NOMO-1 treated with dmso at 0.1 percent for 144 hours (cell line): Measurements from ENCODE around the gene PREB.
"Not testable (repeated sequence)": the region's sequence is repeated elsewhere in the genome, so short reads cannot be mapped to it uniquely, and the experiment has no call there.

ENCODE experiments used
- DNase-seq: peaks from one replicate; lab custom pipeline; 2025; ENCODE audit not compliant: unreplicated experiment; lab: John Stamatoyannopoulos, UW

The PREB gene

DNA sequence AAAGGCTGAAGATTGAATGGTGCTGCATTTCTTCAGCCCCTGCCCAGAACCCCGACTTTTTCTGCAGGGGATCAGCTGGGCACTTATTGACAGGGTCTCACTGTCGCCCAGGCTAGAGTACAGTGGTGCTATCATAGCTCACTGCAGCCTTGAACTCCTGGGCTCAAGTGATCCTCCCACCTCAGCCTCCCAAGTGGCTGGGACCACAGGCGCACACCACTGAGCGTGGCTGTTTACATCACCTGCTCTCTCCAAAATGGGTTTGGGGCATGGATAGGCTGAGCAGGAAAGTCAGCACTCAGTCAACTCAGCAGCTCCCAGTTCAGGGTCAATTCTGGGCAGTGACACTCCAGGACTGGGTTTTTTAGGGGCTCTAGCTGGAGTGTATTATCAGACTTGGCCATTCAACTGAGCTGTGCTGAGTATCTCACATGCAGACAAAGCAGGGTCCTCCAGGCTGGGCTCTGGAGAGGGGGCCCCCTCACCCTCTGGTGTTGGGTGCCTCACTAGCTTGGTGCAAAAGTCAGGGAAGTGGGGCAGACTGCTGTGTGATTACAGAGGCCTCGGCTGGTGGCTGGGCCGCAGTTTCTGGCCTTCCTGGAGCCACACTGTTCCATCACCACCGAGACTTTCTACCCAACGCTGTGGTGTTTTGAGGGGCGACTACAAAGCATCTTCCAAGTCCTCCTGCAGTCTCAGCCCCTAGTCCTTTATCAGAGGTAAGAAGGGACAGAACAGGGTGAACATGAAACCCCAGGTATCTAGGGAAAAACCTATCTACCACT, 6.4 kb downstream of the PREB start:
- no peak for DNase-seq

DNA sequence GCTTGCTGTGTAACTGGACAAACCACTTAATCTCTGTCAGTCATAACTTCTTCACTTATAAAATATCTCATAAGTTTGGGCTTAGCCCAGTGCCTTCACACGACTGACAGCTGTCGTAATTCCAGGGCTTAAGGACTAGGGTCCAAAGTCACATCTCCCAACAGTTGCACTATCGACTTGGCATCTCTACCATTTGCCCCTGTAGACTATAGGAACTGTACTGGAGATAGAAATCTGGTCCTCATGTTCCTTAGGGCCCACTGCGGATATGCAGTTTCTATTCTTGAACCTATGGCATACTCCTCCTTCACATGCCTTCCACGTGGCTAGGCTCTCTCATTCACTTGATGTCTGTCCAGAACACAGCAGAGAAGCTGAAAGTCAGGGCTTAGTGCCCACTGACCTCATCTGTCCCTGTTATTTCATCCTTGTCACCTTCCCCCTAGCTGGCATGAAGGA, 8.2 kb downstream of the PREB start:
- DNase-seq, result no peak

DNA sequence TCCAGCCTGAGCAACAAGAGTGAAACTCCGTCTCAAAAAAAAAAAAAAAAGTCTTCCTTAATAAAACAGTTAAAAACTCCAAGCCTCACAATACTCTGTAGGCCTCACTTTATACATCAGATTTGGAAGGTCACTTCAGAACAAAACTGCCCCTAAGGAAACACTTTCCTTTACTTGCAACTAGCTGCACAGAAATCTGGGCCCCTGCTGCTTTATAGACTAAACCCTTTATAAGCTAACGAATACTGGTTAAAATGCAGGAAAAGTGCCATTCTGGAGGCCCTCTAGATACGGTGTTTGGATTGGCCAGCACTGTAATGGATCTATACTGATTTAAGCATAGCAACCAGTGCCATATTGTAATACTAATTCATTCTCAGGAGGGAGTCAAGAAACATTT, 9.3 kb downstream of the PREB start:
- no peak for DNase-seq

- peak; percentile 43 for DNase-seq
Observed at GRCh38 chr2:27123302-27124150, 10.9 kb downstream of the PREB start, which contains the start of gene ABHD1. ABHD1 (plus strand) TSS chr2:27123815; CDS start chr2:27123949, 134 bp downstream.

DNA sequence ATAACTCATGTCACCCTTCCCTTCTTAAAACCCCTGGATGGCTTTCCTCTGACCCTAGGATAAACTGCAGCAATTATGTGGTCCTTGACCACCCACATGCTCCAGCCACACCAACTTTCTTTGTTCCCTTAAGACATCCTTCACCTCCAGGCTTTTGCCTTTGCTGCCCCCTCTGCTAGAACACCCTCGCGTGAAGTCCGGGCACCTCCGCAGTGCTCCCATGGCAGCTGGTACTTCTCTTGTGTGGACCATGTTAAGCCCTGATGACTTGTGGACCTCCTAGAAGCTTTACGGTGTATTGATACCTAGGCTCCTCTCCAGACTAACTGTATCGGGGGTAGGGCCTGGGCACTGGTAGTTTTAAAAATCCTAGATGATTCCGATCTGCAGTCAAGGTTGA, 11.6 kb downstream of the PREB start:
- DNase-seq, result no peak

GRCh38 chr2:27121906-27122305, 12.5 kb downstream of the PREB start:
- DNase-seq, result no peak

GRCh38 chr2:27119330-27119670, 15.1 kb downstream of the PREB start:
- not testable (repeated sequence) for DNase-seq

DNA sequence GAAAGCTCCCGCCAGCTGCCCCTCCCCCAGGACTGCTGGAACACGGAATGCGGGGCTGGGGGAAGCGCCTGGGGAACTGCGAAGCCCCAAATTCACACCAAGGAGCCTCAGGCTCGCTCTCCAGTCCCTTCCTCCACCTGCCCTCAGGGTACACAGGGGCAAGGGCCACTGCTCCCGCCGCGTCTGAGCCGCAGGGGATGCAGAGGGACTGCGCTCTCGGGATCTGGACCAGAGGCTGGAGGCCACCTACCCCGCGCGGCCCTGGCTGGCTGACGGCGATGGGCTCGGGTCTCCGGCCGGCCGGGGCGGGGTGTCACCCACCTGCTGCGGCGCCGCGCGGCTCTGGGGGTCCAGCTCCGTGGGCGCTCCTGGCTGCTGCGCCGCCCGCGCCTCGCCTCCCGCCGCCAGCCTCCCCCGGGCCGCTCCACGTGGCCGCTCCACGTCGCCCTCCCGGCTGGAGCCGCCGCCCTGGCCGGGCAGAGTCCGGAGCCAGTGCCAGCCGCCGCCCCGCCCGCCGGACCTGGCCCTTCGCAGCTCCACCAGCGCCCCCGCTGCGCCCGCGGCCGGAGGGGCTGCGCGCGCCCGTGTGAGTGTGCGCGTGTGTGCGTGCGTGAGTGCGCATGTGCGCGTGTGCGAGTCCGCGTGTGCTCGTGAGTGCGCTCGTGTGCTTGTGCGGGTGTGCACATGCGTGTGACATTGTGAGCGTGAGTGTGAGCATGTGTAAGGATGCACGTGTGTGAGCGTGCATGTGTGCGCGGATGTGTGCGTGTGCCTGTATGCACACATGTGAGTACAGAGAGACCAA, 15.7 kb downstream of the PREB start, which contains the start of gene CGREF1:
Gene CGREF1, minus strand, starts transcription at position 604 of the 805 bp plus-strand sequence. CDS start 14,762 bp downstream, outside the sequence.
- DNase-seq, result no peak

GRCh38 chr2:27117995-27118524, 16.4 kb downstream of the PREB start:
- DNase-seq, result no peak

GRCh38 chr2:27115519-27115918, 18.9 kb downstream of the PREB start:
- no peak for DNase-seq

DNA sequence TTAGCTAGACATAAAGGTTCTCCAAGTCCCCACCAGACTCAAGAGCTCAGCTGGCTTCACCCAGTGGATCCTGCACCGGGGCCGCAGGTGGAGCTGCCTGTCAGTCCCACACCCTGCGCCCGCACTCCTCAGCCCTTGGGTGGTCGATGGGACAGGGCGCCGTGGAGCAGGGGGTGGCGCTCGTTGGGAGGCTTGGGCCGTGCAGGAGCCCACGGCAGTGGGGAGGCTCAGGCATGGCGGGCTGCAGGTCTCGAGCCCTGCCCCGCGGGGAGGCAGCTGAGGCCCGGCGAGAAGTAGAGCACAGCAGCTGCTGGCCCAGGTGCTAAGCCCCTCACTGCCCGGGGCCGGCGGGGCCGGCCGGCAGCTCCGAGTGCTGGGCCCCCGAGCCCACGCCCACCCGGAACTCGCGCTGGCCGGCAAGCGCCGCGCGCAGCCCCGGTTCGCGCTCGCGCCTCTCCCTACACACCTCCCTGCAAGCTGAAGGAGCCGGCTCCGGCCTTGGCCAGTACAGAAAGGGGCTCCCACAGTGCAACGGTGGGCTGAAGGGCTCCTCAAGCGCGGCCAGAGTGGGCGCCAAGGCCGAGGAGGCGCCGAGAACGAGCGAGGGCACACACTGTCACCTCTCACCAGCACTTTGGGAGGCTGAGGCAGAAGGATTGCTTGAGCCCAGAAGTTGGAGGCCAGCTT, 22.9 kb downstream of the PREB start:
- not testable (repeated sequence) for DNase-seq

DNA sequence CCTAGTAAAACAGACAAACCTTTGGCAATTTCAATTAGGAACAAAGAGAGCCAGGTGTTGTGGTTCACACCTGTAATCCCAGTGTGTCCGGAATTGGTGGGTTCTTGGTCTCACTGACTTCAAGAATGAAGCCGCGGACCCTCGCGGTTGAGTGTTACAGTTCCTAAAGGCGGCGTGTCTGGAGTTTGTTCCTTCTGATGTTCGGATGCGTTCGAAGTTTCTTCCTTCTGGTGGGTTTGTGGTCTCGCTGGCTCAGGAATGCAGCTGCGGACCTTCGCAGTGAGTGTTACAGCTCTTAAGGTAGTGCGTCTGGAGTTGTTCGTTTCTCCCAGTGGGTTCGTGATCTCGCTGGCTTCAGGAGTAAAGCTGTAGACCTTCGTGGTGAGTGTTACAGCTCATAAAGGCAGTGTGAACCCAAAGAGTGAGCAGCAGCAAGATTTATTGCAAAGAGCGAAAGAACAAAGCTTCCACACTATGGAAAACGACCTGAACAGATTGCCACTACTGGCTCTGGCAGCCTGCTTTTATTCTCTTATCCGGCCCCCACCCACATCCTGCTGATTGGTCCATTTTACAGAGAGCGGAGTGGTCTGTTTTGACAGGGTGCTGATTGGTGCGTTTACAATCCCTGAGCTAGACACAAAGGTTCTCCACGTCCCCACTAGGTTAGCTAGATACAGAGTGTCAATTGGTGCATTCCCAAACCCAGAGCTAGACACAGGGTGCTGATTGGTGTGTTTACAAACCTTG, 23.7 kb downstream of the PREB start:
- DNase-seq, result not testable (repeated sequence)

DNA sequence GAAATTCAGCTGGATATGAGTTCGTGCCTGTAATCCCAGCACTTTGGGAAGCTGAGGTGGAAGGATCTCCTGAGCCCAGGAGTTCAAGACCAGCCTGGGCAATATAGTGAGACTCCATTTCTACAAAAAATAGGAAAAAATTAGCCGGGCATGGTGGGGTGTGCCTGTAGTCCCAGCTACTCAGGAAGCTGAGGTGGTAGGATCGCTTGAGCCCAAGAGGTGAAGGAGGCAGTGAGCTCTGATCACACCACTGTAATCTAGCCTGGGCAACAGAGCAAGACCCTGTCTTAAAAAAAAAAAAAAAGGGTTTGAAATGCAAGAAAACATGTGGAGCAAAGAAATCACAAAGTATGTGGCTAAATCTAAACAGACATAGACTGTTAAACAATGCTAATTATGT, 25.4 kb downstream of the PREB start:
- no peak for DNase-seq

DNA sequence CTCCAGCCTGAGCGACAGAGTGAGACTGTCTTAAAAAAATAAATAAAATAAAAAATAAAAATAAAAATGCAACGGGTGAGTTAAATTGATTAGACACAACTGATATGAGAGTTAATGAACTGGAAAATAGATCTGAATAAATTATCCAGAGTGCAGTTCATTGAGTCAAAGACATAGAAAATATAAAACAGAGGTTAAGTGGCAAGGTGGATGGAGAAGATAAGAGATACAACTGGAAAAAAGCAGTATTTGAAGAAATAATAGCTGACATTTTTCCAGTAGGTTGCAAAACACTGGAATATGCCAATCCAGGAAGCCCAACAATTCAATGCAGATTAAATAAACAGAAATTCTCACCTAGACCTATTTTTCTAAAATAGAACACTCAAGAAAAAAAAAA, 26.2 kb downstream of the PREB start:
- no peak for DNase-seq

DNA sequence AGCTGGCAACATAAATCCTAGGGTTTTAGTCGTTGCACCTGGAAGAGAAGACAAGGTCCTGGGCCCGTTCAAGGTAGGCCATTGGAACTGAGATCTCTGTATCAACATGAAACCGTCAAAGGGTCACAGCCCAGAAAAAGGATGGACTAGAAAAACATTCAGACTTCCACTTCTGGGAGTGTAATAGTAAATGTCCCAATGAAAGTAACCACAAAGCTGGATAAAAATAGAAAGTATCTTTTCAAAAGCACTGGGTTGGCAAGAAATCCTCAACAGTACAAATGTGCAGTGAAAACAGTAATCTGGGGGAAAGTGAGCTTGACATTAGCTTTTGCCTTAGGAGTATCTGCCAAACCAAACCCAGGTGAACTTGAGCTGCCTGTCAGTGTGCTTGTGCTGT, 28.5 kb downstream of the PREB start:
- DNase-seq, result no peak

DNA sequence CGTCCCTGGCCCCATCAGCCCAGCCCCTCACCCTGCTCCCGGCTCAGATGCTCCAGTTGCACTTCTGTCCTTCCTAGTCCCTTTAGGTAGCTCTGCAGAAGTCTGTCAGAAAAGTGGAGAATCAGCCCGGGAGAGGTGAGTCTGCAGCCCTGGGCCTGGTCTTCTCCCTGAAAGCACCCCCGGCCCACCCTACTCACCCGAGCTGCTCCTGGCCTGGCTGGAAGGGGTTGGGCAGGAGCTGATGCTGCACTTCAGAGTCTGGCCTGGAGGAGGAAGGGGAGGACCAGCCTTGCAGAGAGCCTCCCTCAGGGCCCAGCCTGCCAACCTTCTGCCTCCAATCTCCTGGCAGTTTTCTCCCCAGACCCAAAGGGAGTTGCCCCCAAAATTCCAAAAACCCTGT, 32.1 kb downstream of the PREB start:
- DNase-seq, result no peak

- no peak for DNase-seq
Observed at GRCh38 chr2:27100036-27100435, 34.4 kb downstream of the PREB start.

- no peak for DNase-seq
Observed at GRCh38 chr2:27099334-27099955, 35.0 kb downstream of the PREB start.

DNA sequence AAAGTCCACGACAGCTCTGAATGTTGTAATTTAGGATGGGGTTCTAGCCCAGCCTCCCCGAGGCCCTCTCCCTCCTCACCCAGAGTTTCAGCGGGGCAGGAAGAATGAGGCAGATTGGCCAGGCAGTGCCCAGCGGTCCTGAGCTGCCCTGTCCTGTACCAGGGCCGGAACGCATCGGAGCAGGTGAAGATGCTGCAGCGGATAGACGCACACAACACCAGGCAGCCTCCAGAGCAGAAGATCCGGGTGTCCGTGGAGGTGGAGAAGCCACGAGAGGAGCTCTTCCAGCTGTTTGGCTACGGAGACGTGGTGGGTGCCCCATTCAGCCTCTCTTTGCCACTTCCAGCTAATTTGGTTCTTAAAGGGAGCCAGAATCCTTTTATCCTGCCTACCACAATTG, 37.1 kb downstream of the PREB start:
- DNase-seq, result no peak
